Large intestine (tissue), 3 donors: ENCODE measurements around the gene SNUPN. TPM values are rescaled to one million over a fixed set of nuclear protein-coding genes. Genes with fewer than 3 reads are reported as not detected.
"Not testable (repeated sequence)": the region's sequence is repeated elsewhere in the genome, so short reads cannot be mapped to it uniquely, and the experiment has no call there.

Source experiments
- DNase-seq, 2 donors: peaks; one replicate each; pipeline versions ENCODE4 v3.0.0 to v3.0.0-alpha.2; 2013
- H3K27ac ChIP-seq: one replicate; pipeline ENCODE4 v1.5.1; 2013; ENCODE audit warnings: low read length
- H3K27me3 ChIP-seq: 2 replicates; pipeline ENCODE4 v1.6.1; 2013; ENCODE audit warnings: low read length; ENCODE audit not compliant: control insufficient read depth, insufficient read depth
- H3K36me3 ChIP-seq: 2 replicates; pipeline ENCODE4 v1.6.1; 2013; ENCODE audit warnings: low read length; ENCODE audit not compliant: control insufficient read depth, insufficient read depth
- H3K4me1 ChIP-seq: one replicate; pipeline ENCODE4 v1.6.1; 2013; ENCODE audit warnings: low read length; ENCODE audit not compliant: control insufficient read depth, insufficient read depth
- H3K4me3 ChIP-seq: one replicate; pipeline ENCODE4 v1.5.1; 2013; ENCODE audit warnings: low read length
- H3K9me3 ChIP-seq: one replicate; pipeline ENCODE4 v1.6.1; 2013; ENCODE audit warnings: mild to moderate bottlenecking, low read depth, low read length, moderate library complexity; ENCODE audit not compliant: control insufficient read depth
- WGBS: methylation state at CpG from one replicate; pipeline ENCODE4 v1.1.5; 2013; ENCODE audit warnings: low lambda C conversion rate; ENCODE audit not compliant: insufficient coverage; 5-methylcytosine and 5-hydroxymethylcytosine counted together
- polyA plus RNA-seq: library from polyadenylated mRNA; unstranded; fragments of 120-200 nt; gene quantifications from one replicate; pipeline ENCODE4 v1.2.1, GENCODE V29; 2013

The SNUPN gene
- polyA plus RNA-seq, 1 donor: 21.3 TPM

- no peak overlapping the region for H3K27ac ChIP-seq
- H3K4me3 ChIP-seq: no peak overlapping the region
- peaks cover 59% of the 10 kb centered on the region for H3K36me3 ChIP-seq
- WGBS: no CpG with 5 or more reads among the region's 2 CpGs
- H3K9me3 ChIP-seq: no peaks in the 10 kb centered on the region
- H3K4me1 ChIP-seq: no peaks in the 10 kb centered on the region
- H3K27me3 ChIP-seq: no peaks in the 10 kb centered on the region
- DNase-seq: no peak
These were observed 26.1 kb downstream of the SNUPN start for GRCh38 chr15:75599401-75599800.

- Histone ChIP-seq H3K4me3 (no peak overlapping the region), H3K9me3 (no peaks in the 10 kb centered on the region), H3K27me3 (no peaks in the 10 kb centered on the region), H3K4me1 (no peaks in the 10 kb centered on the region), H3K36me3 (peaks cover 58% of the 10 kb centered on the region), H3K27ac (no peak overlapping the region)
- no CpG with 5 or more reads among the region's 4 CpGs for WGBS
- DNase-seq: no peak
These were observed 27.2 kb downstream of the SNUPN start for GRCh38 chr15:75598361-75598760.

GRCh38 chr15:75597667-75598341 is 27.7 kb downstream of the SNUPN start:
- Histone ChIP-seq H3K27me3 (no peaks in the 10 kb centered on the region), H3K9me3 (no peaks in the 10 kb centered on the region), H3K27ac (no peak overlapping the region), H3K4me1 (no peaks in the 10 kb centered on the region), H3K36me3 (peaks cover 57% of the 10 kb centered on the region), H3K4me3 (no peak overlapping the region)
- no peak for DNase-seq
- WGBS: no CpG with 5 or more reads among the region's 3 CpGs

- Histone ChIP-seq H3K27me3 (no peaks in the 10 kb centered on the region), H3K4me1 (no peaks in the 10 kb centered on the region), H3K4me3 (no peak overlapping the region), H3K36me3 (peaks cover 52% of the 10 kb centered on the region), H3K9me3 (no peaks in the 10 kb centered on the region), H3K27ac (no peak overlapping the region)
- WGBS: no CpG with 5 or more reads among the region's 3 CpGs
- DNase-seq: no peak
These were observed 28.7 kb downstream of the SNUPN start for GRCh38 chr15:75596703-75597345.

GRCh38 chr15:75594276-75594675 is 31.2 kb downstream of the SNUPN start:
- H3K4me3 ChIP-seq: no peak overlapping the region
- no peaks in the 10 kb centered on the region for H3K9me3 ChIP-seq
- no CpG with 5 or more reads among the region's 9 CpGs for WGBS
- H3K27ac ChIP-seq: no peak overlapping the region
- peaks cover 5% of the 10 kb centered on the region for H3K4me1 ChIP-seq
- H3K36me3 ChIP-seq: peaks cover 35% of the 10 kb centered on the region
- H3K27me3 ChIP-seq: no peaks in the 10 kb centered on the region
- DNase-seq: no peak

- H3K27me3 ChIP-seq: no peaks in the 10 kb centered on the region
- H3K9me3 ChIP-seq: no peaks in the 10 kb centered on the region
- no CpG with 5 or more reads among the region's 4 CpGs for WGBS
- H3K4me1 ChIP-seq: peaks cover 5% of the 10 kb centered on the region
- H3K4me3 ChIP-seq: no peak overlapping the region
- peaks cover 17% of the 10 kb centered on the region for H3K36me3 ChIP-seq
- no peak overlapping the region for H3K27ac ChIP-seq
- DNase-seq: peak; percentile 35 to 60
These were observed 33.7 kb downstream of the SNUPN start for GRCh38 chr15:75591655-75592364.

- Histone ChIP-seq H3K27ac (no peak overlapping the region), H3K4me1 (peaks cover 5% of the 10 kb centered on the region), H3K36me3 (peaks cover 6% of the 10 kb centered on the region), H3K9me3 (no peaks in the 10 kb centered on the region), H3K4me3 (no peak overlapping the region), H3K27me3 (no peaks in the 10 kb centered on the region)
- no peak for DNase-seq
- 60% methylated on average over 1 of the region's 2 CpGs for WGBS
These were observed 35.3 kb downstream of the SNUPN start for GRCh38 chr15:75590239-75590638.

- Histone ChIP-seq H3K36me3 (no peaks in the 10 kb centered on the region), H3K4me1 (peaks cover 5% of the 10 kb centered on the region), H3K27ac (no peak overlapping the region), H3K27me3 (no peaks in the 10 kb centered on the region), H3K4me3 (no peak overlapping the region), H3K9me3 (no peaks in the 10 kb centered on the region)
- no peak for DNase-seq
- 100% methylated on average over 1 of the region's 5 CpGs for WGBS
These were observed 36.5 kb downstream of the SNUPN start for GRCh38 chr15:75589071-75589470.

GRCh38 chr15:75586422-75586821 is 39.1 kb downstream of the SNUPN start:
- H3K27ac ChIP-seq, H3K36me3 ChIP-seq, H3K27me3 ChIP-seq, H3K4me3 ChIP-seq, H3K9me3 ChIP-seq, DNase-seq, H3K4me1 ChIP-seq: not testable (repeated sequence)
- WGBS: no CpG with 5 or more reads among the region's 5 CpGs

- WGBS: no CpG with 5 or more reads among the region's 4 CpGs
- Histone ChIP-seq H3K27ac (no peak overlapping the region), H3K9me3 (no peaks in the 10 kb centered on the region)
These were observed 41.4 kb downstream of the SNUPN start for GRCh38 chr15:75584121-75584520.

More at GRCh38 chr15:75584121-75584520, 41.4 kb downstream of the SNUPN start:
- Histone ChIP-seq H3K27me3 (no peaks in the 10 kb centered on the region), H3K36me3 (no peaks in the 10 kb centered on the region), H3K4me3 (no peak overlapping the region), H3K4me1 (no peaks in the 10 kb centered on the region)
- no peak for DNase-seq
